Right kidney (tissue), 1 donor: ENCODE measurements around the gene IGF1R.
"Not testable (repeated sequence)": the region's sequence is repeated elsewhere in the genome, so short reads cannot be mapped to it uniquely, and the experiment has no call there.

Source experiments
- DNase-seq: peaks from one replicate; pipeline ENCODE4 v3.0.0-alpha.2; 2016

The IGF1R gene

DNA sequence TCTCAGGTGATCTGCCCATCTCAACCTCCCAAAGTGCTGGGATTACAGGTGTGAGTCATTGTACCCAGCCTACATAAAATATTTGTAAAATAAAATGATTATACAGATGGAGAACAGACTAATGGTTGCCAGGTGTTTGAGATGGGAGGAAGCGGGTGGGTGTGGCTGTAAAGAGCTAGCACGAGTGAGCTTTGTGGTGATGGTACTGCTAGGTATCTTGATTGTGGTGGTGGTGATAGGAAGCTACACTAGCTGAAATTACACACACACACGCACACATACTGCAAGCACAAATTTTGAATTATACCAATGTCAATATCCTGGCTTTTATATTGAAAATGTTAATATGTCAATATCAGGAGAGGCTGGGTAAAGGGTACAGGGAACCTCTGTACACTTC lies 353.9 kb downstream of the IGF1R start:
- DNase-seq: no peak

DNA sequence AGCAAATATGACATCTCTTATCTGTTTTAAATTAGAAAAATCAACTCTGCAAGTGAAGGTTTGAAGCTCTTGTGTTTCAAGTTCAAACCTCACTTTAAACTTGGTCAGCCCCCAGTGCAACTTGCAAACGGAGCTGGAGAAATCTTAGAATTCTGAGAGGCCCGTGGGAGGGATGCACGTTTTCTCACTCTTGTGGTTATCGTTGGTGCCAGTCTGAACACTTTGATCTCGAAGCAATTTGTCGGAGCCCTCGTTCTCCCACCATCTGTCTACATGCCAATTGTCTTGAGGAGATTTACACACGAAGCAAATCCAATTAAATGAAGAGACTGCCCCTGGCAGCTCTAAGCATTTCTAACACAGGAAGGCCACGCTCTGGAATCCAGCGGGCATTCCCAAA lies 355.0 kb downstream of the IGF1R start:
- DNase-seq: not testable (repeated sequence)

DNA sequence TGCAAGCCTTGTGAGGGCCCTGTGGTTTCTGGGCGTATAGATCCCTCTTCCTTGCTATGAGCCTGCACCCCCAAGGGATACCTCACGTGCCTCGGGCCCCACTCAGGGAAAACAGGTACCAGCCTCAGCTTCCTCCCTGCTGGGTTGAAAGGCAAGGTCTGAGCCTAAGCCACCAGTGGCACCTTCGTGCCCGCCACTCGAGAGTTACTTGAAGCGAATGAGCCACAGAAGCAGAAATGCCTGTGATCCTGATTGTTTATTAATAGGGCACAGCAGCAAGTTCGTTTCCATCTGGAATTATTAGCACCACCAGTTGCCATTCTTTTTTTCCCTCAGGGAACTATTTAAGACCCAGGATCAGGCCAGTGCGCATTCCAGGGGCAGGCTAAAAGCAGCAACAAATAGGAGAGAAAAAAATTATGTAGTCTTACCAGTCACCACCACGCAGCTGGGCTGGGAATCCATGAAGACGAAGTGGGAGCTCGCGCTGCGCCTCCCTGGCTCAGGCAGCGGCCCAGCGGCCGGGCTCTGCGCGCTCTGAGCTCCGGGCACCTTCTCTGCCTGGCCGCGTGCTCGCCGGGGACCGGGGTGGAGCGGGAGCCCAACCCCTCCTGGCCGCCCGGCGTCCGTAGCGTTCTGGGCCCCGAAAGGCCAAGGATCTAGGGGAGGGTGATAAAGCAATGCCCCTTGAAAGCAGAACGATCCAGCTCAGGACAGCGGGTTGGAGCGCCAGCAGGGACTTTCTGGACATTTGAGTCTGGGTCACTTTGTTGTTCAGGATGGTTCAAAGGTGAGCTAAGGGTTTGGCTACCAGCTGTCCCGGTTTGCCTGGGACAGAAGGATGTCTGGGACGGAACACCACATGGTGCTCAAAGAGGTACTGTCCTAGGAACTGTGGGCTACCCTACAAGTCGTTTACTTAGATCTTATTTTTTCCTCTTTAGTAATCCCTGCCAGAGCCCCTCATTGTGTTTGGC lies 356.9 kb downstream of the IGF1R start:
- peak; percentile 65 for DNase-seq

DNA sequence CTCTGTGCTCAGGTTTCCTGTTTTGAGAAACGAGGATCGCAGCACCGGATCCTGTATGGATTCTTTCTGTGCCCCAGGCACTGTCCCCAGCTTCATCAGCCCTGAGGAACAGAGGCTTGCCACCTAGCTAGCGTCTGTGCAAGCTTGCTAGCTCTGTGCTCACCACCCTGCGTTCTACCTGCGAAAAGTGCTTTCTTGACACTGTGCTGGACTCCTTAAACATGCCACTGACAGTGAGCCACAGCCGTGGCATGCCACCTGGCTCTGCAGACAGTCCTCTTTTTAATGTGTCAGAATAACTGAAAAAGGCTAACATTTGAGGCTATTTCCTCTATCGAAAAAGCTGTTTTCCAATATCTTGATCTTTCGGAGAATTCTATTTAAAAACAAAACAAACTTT lies 357.8 kb downstream of the IGF1R start:
- DNase-seq: no peak

DNA sequence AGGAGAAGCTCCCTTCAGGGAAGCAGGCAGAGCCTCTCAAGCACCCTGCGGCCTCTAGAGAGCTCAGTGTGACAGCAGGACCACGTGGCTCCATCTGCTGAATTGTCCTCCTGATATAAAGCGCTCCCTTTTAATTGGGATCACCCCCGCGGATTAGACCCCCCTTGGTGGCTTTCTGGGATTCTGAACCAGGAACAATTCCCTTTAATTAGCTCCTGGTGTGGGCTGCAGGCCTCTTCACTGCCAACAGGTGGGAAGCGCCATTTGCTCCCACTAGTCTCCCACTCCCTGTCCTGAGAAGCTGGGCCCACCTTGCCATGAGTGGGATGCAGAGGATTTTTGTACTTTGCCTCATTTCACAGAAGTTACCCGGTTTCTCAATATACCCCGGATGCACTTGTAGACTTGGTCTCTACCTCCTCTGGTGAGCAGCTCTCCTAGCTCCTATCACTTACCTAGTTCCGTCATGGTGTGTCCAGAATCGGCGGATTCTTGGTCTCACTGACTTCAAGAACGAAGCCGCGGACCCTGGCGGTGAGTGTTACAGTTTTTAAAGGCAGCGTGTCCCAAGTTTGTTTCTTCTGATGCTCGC lies 358.7 kb downstream of the IGF1R start:
- no peak for DNase-seq

DNA sequence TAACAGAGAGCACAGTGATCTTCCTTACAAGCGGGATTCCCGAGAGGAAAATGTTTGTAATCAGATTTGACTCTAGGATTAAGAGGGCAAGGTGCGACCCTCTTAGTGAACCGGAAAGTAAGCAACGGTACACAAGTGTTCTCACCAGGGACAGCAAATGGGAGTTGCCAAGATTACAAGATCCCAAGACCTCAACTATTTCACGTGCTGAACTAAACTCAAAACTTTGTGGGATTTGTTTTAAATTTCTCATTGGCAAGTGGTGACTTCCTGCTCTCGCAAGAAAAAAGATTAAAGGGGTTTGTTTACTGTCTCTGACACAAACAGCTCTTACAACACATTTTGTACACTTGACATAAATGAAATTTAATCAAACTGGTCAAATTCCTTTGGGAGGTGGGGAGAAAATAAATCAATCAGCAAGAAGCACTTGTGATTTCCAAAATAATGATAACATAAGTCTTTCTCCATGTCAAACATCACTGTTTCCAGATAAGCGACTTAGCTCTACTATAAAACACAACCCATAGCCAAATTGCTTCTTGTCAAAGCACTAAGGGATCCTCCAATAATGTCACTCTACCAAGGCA lies 361.5 kb downstream of the IGF1R start:
- DNase-seq: no peak

DNA sequence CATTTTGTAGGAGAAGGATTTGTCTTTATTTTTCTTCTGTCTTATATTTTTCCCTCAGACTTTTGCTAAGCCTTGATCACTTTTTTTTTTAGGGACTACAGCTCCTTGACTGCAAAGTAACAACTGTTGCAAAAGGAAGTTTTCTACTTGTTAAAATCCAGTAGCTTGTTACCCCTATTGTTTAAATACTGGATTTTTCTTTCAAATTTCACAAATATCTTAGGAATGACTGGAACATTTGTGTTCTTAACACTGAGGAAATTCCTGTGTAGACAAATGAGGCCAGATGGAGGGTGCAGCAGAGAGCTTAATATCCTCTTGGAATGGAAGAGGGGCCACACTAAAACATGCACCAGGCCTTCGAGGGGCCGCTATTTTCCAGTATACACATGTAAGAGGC lies 362.4 kb downstream of the IGF1R start:
- no peak for DNase-seq
